RKO (cell line): ENCODE results near the gene MAN1A2.
"Not testable (repeated sequence)": the region's sequence is repeated elsewhere in the genome, so short reads cannot be mapped to it uniquely, and the experiment has no call there.

Experiments used
- DNase-seq: peaks from one replicate; pipeline ENCODE4 v3.0.0-alpha.2; 2016; ENCODE audit warnings: low spot score

The MAN1A2 gene

DNA sequence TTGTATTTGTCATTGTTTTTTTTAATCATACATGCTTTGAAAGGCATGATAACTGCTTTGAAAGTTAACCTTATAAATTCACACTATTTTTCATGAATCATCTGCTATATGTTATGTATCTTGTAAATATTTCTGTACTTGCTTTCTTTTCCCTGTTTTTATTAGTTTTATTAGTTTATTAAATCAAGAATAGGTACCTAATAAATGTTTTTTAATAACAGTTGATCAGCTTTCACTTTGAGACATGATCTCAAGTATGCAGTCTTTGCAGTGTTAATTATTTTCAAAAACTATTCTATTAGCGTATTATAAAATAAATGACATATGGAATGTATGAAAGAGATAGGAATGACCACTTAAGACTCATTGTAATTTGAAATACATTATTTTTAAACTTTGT lies 127.8 kb downstream of the MAN1A2 start:
- no peak for DNase-seq

DNA sequence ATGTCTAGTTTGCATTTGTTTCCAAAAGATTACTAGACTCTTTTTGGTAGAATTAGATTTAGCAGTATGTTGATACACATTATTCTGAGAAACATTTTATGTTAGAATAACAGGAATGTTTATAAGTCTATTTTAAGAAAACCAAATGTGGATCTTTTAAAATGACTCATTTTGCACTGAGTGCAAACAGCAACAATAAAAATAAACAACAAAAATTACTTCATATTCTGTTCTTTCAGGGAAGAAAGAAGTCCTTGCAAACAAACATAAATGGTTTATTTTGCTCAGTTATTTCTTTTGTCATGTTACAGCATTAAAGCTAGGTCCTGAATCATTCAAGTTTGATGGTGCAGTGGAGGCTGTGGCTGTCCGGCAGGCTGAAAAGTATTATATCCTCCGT lies 131.8 kb downstream of the MAN1A2 start:
- no peak for DNase-seq

DNA sequence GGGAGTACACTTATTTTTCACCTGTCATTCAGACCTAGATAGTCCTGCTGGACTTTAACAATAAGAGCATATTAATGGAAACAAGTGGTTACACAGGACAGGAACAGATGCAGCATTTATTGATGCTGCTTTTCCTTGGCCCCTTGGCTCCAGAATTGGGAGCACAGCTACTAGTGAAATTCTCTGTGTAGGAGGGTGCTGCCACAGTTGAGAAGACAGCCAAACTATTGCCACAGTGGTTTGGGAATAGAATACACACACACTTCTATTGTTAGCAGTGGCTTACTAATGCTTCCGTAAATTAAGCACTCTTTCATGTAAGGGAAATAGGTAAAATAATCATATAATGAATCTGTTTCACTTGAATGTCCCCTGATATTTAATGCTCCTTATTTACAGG lies 133.3 kb downstream of the MAN1A2 start:
- no peak for DNase-seq

DNA sequence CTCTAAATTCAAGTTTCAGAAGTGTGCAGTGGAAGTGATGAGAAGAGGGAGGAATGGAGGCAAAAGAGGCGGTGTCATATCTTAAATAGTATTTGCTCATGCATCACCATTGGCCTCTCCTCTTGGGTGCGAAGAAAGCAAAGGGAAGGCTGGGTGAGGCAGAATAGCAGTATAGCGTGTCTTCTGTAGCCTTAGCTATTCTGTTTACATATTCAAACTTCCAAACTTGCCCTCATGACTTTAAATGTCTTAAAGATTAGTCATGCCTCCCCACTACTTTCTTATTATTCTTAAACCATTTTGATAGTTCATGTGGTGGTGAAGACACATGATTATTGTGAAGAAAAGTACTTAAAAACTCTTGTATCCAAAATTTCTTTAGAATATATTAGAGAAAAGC lies 134.0 kb downstream of the MAN1A2 start:
- no peak for DNase-seq

DNA sequence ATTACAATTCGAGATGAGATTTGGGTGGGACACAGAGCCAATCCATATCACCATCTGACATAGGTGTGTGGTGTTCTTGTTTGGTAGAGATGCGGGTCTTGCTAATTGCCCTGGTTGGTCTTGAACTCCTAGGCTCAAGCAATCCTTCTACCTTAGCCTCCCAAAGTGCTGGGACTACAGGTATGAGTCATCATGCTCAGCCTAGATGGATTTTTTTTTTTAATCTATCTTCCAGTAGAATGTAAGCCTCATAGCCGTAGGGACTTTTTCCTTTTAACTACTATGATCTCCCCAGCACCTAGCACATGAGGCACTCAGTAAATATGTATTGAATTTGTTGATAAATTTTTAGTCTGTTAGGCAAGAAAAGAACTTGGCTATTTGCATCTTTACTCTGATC lies 144.0 kb downstream of the MAN1A2 start:
- no peak for DNase-seq

DNA sequence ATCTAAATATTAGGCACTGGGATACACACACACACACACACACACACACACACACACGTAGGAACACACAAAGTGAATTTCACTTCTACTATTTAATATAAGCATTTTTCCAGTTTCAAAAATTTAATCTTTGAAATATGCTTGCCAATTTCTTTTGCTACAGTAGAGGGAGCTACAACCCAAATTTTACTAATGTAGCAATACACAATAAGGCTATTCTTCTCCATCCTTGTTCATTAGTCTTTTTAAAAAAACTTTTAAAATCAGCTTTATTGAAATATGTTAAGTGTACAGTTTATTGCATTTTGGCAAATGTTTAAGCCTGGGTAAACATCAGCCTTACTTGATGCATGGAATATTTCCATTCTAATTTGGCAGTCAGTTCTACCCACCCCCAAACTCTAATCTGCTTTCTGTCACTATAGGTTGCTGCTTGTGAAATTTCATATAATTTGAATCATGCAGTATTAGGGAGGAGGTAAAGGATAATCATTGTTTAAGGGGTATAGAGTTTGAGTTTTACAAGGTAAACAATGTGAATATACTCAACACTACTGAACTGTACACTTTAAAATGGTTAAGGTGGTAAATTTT lies 145.6 kb downstream of the MAN1A2 start:
- DNase-seq, result peak; percentile 15

DNA sequence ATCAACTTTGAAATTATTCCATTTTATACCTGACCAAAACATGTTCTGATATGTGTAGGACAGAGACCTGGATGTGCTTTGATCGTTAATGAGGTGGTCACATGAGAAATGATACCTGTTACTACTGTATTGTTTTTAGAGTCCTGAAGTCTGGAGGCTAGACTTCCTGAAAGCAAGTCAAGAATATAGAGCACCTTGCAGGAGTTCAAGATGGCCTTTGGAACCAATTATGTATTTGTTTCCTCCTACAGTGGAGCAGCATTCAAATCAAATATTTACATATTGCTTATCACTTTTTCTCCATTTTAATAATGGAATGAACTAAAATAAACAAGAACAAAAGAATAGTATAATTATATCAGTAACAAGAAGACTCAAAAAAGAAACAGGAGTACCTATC lies 155.9 kb downstream of the MAN1A2 start:
- DNase-seq, result no peak

DNA sequence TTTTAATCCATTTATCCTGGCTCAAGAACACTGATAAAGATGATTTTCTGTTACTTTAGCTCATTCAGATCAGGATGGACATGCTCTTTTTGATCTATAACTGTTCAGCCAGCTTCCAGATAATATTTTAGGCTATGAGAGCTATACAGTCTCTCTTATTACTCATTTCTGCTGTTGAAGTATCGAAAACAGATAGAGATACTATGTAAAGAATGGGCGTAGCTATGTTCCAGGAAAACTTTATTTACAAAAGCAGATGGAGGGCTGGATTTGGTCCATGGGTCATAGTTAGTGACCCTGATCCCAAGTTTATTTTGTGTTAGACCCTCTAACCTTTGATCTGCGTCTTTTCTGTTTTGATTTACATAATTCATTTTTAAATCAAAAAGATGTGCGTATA lies 159.8 kb downstream of the MAN1A2 start:
- no peak for DNase-seq

DNA sequence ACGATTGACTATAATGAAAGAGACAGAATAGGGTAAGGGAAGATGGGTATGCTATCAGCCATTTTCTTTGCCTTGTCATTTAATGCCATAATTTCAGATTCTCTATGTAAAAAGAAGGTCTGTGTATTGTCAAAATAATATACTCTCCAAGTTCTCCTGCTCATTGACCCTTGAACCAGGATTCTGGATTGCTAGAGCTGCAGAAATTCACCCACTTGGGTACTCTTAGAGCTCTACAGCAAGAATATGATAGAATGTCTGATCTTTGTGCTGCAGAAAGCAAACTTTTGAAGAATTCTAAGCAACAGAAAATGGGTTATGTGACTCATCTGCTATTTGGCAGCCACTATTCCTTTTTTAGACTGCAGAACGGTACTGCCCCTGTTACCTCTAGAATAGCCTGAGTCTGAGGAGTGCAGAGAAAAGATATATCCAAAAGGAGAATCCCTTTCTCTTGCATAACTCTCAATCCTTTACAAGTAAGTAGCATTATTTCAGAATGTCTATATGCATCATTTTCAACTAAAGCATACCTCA lies 160.4 kb downstream of the MAN1A2 start:
- no peak for DNase-seq

DNA sequence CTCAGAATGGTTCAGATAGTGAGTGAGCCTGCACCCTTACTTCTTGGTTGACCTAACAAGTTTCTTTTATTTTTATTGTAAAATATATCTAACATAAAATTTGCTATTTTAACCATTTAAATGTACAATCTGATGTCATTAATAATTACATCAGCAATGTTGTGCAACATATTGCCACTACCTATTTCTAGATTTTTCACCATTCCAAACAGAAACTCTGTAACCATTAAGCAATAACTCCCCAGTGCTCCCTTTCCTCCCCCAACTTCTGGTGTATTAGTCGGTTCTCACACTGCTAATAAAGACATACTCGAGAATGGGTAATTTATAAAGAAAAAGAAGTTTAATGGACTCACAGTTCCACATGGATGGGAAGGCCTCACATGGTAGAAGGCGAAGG lies 162.4 kb downstream of the MAN1A2 start:
- DNase-seq, result no peak

DNA sequence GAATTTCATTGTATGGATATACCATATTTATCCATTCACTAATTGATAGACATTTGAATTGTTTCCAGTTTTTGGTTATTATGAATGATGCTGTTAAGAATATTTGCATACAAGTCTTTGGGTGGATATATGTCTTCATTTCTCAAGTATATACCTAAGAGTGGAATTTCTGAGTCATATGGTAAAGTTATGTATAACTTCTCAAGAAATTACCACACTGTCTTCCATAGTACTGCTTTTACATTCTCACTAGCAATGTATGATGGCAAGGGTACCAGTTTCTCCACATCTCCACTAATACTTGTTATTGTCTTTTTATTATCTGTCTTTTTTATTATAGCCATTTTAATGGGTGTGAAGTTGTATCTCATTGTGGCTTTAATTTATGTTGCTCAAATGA lies 164.0 kb downstream of the MAN1A2 start:
- no peak for DNase-seq

DNA sequence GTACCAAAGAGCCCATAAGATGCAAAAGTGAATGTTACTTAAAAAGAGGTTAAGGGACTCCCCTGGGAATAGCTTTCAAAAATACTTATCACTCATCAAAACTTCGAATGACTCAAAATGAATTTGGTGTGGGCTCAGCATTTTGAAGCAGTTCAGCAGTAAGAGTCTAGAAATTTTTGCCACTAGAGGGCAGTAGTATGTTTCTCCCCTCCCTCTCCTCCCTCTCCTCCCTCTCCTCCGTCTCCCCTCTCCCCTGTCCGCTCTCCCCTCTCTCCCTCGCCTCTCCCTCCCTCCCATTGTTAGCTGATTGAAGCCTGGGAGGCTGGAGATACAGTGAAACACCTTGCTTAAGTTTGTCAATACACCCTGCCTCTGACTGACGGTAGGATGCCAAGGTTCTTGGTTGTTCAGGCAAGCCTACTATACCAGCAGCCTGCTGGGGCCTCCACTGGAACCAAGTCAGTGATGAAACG lies 167.8 kb downstream of the MAN1A2 start:
- peak; percentile 79 for DNase-seq

DNA sequence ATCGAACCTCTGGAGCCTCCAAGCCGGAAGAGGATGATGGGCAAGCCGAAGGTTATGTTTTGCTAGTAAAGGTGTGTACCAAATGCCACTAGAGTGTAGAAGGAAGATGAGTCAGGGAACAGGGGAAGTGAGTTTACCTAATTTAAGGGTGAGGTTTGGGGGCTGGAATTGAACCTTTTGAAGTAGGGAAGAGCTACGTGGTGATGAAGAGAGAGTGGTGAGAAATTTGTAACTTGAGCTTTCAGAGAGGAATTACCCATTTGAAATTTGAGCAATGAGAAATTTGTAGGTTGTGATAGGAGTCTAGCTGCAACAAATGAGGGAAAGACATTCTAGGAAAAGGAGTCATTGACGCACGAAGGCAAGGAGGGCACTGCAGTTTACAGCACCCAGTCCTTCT lies 168.6 kb downstream of the MAN1A2 start:
- no peak for DNase-seq

DNA sequence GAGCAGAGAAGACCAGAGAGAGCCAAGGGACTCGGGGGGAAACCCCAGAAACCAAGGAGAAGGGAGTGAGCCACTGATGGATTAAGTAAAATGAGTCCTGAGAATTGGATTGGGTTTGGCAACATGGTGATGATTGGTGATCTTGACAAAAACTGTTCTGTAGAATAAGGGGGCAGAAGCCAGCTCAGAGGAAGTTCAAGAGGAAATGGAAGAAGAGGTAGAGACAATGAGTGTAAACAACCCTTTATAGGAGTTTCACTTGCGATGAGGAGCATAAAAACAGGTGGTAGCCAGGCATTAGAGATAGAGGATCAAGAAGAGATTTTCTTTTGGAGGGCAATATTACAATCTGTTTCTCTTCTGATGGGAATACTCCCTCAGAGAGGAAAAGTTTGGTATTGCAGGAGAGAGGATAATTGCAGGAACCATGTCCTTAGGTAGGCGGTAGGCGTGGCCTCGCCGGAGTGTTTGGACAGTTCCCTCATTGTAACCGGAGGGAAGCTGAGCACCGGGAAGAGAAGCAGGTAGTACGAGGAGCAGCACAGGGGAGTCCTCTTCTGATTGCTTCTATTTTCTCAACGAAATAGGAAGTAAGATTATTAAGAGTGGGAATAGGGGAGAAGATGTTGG lies 170.2 kb downstream of the MAN1A2 start:
- peak; percentile 20 for DNase-seq

DNA sequence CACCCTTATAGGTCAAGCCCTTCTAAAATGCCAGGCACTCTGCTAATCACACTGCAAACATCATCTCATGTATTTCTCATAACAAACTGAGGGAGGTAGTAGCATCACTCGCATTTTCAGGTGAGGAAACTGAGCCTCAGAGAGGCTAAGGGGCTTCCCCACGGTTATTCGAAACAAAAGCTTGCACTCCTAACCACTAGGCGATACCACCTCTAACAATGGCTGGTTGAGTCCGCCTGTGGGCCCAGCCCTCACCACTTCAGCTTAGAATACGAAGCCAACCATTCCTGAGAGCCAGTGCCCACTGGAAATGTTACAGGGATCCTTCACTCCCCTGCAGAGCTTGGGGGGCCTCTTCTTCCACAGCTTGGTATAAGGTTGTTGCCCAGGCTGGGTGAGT lies 173.3 kb downstream of the MAN1A2 start:
- DNase-seq, result no peak

DNA sequence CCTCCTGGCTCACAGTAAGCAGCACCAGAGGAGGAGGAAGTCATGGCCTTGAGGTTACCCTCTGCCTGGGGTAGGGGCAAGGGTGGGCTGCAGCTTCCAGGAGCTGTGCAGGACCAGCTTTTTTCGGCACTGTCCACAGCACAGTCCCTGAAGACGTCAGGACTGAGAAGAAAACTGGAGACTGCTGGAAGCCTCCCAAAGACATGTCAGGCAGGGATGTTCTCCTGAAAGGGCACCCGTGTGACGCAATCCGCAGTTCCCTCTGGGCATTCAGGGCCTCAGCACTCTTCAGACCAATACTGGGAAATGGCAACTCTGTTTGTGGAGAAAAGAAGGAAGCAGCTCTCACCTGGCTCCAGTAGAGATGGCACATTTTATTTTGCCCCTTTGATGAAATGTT lies 173.8 kb downstream of the MAN1A2 start:
- no peak for DNase-seq

DNA sequence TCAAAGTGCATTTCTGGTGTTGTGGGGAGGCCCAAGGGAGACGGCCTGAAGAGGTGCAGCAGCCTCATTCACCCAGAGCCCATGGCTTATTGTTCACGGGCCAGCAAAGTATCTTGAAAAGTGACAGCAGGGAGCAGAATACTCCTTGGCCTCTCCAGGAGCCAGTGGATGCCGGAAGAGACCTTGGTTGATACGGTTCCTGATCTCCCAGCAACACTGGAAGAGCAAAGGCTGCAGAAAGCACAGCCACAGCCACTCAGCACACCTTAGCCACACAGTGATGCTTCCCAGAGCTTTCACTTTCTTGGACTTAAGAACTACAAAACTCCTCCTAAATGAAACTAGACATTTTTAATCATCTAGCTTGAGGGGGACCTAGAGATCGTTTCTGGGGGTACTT lies 174.3 kb downstream of the MAN1A2 start:
- DNase-seq, result no peak

DNA sequence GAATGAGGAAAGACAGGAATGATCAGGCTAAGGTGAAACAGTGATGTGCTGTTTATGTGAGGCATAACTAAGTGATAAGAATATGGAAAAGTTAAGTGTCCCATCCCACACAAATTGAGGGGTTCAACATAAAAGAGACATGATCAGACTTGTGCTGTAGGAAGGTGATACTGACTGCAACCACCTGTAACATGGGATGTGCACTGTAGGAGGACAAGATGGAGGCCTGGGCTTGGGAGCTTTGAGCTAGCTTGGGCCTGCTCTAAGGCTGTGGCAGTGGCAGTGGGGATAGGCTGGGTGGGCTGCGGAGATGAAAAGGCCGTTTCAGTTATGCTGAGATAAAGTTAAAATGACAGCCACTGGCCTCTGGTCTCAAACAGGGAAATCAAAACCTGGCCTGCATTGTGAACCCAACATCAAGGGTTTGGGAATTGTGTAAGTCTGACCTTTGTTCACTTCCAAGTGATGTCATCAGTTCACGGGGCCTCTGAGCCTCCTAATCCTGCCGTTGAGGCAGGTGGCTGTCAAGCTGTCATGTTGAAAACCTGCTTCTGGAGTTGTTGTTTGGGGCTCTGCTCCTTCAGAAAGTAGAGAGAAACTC lies 177.4 kb downstream of the MAN1A2 start:
- DNase-seq, result no peak

DNA sequence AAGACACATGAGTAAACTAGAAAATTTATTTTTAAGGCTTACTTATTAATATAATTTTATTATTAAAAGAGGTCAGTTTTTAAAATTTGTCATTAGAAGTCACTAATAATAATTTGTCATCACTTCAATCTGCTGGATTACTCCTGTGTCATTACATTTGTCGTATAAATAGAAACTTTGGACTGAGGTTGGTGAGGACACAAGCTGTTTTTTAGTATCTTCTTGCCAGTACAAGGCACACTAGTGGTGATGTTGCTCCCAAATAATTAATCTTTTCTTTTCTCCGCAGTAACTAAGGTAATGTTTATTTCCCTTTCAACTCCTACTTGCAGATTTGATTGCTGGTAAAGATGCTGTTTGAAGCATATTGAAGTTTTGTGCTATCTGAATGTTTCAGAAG lies 179.2 kb downstream of the MAN1A2 start:
- no peak for DNase-seq

DNA sequence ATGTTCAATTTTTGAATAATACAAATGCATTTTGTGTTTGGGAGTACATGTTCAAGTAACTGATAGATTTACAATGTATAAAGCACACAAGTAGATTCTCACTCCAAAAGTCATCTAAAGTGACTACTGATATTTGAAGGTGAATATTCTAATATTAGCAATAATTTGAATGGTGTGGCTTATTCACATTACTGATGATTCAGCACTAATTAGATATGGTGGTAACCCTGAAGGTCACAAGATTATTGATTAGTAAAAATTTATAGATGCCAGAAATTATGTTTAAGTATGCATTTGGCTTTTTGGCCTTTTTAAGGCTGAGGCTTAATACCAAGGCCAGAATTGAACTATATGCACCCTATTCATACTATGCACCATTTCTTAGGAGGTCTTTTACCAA lies 186.2 kb downstream of the MAN1A2 start:
- no peak for DNase-seq

DNA sequence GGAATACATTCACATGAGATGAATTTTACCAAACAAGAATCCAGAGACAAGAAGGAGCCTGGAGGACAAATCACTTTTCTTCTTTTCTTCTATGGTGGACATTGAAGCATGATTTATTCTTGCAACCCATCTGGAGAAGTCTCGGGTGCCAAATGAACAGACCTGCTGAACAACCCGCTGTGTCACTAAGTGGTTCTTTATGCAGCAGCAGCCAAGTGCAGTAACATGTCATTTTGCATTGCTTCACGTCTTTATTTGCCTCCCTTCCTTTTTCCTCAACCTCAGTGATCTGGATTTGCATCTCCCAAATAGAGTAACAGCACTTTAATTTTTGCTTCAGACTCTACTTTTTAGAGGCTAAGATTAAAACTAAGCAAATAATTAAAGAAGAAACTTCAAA lies 188.6 kb downstream of the MAN1A2 start:
- no peak for DNase-seq

DNA sequence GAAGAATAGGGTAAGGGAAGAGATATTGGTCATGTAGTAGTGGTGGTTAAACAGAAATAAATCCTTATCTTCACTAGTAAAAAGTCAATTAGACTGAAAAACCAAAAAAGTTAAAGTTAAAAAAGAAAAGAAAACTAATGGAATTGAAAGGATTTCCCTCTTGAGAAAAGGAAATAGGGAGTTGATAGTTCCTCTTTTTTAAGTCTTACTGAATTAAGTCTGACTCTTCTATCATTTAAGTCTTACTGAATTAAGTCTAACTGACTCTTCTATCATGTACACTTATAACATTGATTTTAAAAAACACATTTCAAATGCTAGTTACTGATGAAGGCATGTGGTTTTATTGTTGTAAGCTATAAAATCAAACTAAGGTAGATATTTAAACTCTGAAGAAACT lies 189.1 kb downstream of the MAN1A2 start:
- DNase-seq, result no peak

DNA sequence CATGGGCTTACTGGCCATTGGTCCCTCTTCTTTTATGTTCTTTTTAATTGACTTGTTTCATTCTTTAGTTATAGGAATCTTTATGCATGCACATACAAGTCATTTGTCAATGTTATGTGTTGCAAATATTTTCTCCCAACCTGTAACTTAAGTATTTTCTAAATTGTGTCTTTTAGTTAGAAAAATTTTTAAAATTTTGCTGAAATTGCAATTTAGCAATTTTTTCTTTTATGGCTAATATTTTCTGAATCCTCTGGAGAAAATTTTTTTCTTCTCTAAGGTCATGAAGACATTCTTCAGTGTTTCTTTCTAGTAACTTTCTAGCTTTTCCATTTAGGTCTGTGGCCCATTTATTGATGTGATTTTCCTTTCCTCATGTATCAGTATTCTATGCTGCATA lies 189.7 kb downstream of the MAN1A2 start:
- no peak for DNase-seq

DNA sequence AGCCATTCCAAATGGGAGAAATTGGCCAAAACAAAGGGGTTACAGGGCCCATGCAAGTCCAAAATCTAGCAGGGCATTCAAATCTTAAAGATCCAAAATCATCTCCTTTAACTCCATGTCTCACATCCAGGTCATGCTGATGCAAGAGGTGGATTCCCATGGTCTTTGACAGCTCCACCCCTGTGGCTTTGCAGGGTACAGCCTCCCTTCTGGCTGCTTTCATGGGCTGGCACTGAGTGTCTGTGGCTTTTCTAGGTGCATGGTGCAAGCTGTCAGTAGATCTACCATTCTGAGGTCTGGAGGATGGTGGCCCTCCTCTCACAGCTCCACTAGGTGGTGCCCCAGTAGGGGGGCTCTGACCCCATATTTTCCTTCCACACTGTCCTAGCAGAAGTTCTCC lies 191.2 kb downstream of the MAN1A2 start:
- DNase-seq, result not testable (repeated sequence)
